Measurements from ENCODE around the gene ABCB11.

ABCB11 gene

DNA sequence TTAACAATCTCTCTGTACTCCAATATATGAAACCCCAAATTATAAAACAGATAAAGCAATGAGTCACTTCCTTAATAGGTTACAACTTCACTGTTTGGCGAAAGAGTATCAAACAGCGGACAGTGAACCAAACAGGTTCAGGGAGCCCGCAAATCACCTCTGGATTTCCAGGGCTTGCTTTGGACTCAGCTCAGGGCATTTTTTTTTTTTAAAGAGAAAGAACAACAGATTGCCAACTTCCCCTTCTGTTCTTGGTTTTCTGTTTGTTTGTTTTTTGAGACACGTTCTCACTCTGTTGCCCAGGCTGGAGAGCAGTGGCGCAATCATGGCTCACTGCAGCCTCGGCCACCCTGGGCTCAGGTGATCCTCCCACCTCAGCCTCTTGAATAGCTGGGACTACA lies 52.7 kb downstream of the ABCB11 start:
- DNase-seq (ENCODE audit: extremely low read depth in 1 of 2, low read depth in 1 of 2): no peak

DNA sequence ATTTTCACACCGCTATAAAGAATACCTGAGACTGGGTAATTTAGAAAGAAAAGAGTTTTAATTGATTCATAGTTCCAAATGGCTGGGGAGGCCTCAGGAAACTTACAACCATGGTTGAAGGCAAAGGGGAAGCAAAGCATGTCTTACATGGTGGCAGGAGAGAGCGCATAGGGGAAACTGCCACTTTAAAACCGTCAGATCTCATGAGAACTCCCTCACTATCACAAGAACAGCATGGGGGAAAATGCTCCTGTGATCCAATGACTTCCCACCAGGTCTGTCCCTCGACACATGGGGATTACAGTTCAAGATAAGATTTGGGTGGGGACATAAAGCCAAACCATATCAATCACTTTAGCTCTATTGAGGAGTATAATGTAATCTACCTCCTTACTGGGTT lies 53.5 kb downstream of the ABCB11 start:
- DNase-seq (ENCODE audit: extremely low read depth in 1 of 2, low read depth in 1 of 2): no peak

DNA sequence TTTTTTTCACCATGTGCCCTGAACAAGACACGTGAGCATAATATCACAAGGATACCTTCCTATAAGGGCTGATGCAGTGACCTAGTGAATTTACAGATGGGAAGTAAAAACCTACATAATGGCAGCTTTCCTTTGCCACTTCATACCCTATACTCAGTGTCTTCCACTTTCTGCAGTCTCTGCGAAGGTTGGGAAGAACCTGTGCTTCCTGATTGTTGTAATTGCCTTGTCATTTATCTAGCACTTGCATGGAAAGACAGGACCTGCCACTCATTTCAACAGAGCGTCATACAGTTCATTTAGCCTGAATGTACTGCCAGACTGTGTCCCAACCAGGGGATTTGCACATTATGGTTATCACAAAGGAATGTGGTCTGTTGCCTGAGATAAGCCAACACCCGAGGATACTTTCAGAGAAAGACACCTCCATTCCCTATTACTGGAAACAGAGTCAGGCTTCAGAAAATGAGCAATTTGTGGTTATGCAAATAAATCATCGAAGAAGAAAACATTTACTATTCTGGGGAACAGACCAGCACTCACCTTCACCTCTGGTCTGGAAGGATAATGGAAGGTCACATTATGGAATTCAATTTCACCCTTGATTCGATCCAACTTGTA lies 55.0 kb downstream of the ABCB11 start:
- no peak for DNase-seq (ENCODE audit: extremely low read depth in 1 of 2, low read depth in 1 of 2)

DNA sequence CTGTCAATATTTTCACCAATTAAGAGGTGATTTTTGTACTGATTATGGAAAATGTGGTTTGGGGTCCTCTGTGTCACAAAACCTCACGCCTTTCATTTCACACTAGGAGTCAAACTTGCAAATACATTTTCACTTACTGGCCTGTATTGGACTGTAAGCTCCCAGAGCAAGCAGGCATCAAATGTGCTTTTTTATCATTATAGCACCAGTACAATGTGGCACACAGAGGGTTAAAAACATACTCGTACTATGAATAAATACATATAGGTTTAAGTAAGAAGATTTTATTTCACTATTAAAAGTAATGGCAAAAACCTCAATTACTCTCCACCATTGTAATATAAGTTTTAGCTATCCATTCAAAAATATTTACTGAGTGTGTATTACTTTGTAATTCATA lies 56.7 kb downstream of the ABCB11 start:
- DNase-seq (ENCODE audit: extremely low read depth in 1 of 2, low read depth in 1 of 2): no peak

DNA sequence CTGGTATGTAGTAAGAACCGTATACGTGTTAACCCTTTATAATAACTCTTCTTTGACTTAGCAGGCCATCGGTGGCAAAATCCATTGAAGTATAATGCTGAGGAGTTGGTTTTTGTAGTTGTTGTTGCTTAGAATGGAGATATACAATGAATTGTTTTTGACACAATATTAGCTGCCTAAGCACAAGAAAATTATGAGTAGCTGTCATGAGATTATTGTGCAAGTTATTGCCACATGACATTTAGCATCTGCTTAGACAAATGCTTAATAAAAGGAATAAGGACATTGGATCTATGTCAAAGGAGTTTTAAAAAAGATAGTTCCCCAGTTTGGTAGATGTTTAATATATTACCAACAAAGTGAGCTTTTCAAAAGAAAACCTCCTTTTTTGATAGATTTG lies 59.9 kb downstream of the ABCB11 start:
- no peak for DNase-seq (ENCODE audit: extremely low read depth in 1 of 2, low read depth in 1 of 2)

DNA sequence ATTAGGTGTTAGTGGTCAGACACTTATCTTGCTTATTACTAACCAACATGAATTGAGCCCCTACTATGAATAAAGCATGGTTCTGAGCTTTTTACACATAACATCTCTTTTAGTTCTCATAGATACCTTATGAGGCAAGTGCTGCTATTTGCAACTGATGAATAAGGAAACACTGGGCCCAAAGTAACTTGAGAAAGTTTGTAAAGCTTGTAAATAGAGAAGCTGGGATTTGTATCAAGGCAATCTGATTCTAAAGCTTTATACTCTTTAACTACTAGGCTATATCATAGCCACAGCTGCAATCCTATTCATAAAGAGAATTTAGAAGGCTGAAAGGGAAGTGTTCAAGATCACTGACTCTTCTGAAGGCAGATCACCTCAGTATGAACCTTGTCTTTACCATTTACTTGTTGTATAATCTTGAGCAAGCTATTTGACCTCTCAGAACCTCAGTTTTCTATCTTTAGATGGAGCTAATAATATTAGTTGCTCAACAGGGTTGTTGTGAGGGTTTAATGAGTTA lies 60.4 kb downstream of the ABCB11 start:
- no peak for DNase-seq (ENCODE audit: extremely low read depth in 1 of 2, low read depth in 1 of 2)

DNA sequence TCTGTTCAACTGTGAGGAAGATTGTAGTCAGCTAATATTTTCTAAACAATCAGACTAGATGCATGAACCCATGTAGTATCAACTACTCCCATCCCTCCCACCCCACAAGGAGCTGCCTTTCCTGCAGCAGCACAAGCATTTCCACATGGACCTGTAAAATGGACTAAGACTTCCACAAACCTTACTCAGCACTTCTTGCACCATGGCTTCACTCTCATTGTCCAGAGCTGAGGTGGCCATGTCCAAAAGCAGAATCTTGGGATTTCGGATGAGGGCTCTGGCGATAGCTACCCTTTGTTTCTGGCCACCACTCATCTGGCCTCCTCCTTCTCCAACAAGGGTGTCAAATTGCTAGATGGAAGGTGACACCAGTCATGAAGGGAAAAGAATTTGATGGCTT lies 61.3 kb downstream of the ABCB11 start:
- no peak for DNase-seq (ENCODE audit: extremely low read depth in 1 of 2, low read depth in 1 of 2)

DNA sequence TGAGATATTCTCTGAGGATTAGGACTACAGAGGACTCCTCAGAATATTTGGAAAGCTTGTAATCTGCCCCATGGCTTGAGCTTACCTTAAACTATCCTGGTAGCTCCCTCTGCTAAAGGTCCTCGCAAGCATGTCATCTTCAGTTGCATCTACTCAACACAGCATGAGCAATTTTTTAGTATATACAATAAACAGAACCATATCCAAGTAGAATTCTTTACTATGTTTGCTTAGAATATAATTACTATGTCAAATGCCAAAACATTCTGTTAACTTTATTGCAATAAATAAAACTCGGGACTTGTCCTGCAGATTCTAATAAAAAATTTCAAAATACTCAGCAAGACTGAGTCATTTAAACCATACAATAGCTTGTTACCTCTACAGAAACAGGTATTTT lies 62.8 kb downstream of the ABCB11 start:
- no peak for DNase-seq (ENCODE audit: extremely low read depth in 1 of 2, low read depth in 1 of 2)

DNA sequence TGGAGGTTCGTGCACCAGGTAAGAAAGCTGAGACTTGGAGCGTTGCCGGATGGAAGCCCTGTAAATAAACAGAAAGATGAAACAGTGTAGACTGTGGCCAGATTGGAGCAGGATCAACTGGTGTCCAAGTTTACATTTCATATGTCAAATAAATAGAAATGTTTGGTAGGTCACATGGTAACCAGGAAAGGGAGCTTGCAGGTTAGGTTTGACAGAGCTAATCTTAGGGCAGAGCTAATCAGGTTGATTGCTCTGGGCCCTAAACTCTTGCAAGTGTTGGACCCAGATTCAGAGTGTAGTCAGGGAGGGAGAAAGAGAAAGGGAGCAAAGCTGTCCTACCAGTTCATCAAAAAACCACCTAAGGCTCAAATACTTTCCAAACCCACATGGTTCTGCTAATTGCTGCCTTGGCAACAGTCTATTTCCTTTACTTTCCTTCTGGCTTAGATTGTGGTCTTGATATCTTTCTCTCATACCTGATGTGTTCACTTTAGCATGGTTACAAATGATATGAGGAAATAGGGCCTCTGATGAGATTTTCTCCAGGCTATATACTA lies 66.8 kb downstream of the ABCB11 start:
- DNase-seq (ENCODE audit: extremely low read depth in 1 of 2, low read depth in 1 of 2): no peak

DNA sequence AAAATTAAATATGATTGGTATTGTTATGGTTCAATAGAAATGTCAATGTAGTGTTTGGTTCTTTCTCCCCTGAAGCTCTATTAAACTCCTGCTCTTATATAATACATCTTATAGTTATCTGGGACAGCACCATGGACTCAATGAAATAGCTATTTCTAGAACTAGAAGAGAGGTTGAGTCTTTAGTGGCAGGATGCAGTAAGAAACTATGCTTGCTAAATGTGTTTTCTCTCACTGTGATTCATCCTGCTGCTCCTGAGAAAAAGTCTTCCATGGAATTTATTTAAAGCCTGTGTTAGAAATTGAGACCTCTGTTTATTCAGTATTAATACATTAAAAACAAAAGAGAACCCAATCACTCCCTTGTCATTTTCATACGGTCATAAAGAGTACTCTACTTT lies 68.5 kb downstream of the ABCB11 start:
- no peak for DNase-seq (ENCODE audit: extremely low read depth in 1 of 2, low read depth in 1 of 2)

DNA sequence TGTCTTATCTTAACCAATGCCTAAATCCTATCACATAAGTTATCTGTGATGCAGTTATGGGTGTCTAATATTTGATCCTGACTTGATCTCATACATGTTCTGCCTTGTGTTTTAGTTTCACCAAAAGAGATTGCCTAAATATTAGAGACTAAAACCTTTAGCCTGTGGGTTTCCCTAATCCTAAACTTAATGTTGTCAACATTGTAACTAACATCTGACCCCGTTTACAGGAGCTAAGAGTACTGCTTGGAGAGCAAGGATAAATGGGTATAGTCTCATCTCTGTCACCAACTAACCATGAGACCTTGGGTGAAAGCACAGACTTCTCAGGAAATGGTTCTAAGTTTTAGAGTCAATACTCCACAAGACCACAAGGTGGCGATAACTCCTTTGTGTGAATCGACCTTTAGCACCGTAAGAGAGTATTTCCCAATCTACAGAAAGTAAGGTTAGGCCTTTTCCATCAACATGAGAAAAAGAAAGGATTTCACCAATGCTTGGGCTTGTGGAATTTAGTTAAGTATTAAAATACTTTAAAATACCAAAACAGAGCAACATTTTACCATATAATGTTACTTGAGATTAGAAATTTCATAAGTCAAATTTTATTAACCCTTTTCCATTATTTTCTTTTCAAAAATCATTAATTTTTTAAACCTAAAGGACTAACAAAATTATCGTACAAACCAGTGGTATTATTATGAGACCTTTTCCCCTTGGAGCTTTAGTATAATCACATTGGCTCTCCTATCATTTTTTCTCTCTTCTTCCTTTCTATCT lies 69.5 kb downstream of the ABCB11 start:
- DNase-seq (ENCODE audit: extremely low read depth in 1 of 2, low read depth in 1 of 2): no peak

DNA sequence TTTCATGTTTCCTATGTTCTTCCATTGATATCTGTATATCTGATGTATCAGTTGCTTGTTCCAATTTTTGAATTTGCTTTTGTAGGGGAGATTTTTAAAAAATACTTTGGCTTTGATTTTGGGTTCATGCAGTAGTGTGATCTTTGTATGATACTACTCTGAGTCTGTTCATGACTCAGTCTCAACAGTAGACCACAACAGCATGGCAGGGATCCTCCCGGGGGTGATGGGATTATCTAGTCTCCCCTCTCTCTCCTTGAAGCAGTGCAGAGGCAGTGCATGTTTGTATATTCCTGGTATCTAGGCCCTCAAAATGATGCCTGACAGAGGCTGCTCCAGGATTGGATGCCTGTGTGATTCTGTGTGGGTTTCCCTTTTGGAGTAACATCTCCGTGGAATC lies 74.7 kb downstream of the ABCB11 start:
- DNase-seq (ENCODE audit: extremely low read depth in 1 of 2, low read depth in 1 of 2): no peak

DNA sequence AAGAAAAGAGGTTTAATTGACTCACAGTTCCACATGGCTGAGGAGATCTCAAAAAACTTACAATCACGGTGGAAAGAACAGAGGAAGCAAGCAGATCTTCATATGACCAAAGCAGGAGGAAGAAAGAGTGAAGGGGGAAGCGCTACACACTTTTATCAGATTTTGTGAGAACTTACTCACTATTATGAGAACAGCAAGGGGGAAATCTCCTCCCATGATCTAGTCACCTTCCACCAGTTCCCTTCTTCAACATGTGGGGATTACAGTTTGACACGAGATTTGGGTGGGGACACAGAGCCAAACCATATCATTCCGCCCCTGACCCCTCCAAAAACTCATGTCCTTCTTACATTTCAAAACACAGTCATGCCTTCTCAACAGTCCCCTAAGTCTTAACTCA lies 75.8 kb downstream of the ABCB11 start:
- DNase-seq (ENCODE audit: extremely low read depth in 1 of 2, low read depth in 1 of 2): no peak

DNA sequence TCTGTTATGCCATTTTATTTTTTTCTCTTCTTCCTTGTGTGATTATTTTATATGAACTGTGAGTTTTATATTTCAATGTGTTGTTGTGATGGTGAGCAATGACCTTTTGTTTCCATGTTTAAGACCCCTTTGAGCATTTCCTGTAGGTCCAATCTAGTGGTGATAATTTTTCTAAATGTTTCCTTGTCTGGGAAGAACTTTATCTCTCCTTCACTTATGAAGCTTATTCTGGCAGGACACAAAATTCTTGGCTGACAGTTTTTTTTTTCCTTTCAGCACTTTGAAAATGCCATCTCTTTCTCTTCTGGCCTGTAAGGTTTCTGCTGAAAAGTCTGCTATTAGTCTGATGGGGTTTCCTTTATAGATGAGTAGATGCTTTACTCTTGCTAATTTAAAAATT lies 76.9 kb downstream of the ABCB11 start:
- DNase-seq (ENCODE audit: extremely low read depth in 1 of 2, low read depth in 1 of 2): no peak

DNA sequence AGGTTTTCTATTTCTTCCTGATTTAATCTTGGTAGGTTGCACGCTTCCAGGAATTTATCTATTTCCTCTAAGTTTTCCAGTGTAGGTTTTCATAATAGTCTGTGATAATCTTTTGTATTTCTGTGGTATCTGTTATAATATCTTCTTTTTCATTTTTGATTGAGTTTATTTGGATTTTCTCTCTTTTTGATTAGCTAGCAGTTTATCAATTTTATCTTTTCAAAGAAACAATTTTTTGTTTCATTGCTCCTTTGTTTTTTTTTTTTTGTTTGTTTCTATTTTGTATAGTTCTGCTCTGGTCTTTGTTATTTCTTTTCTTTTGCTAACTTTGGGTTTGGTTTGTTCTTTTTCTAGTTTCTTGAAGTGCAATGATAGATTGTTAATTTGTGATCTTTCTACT lies 78.7 kb downstream of the ABCB11 start:
- DNase-seq (ENCODE audit: extremely low read depth in 1 of 2, low read depth in 1 of 2): no peak

DNA sequence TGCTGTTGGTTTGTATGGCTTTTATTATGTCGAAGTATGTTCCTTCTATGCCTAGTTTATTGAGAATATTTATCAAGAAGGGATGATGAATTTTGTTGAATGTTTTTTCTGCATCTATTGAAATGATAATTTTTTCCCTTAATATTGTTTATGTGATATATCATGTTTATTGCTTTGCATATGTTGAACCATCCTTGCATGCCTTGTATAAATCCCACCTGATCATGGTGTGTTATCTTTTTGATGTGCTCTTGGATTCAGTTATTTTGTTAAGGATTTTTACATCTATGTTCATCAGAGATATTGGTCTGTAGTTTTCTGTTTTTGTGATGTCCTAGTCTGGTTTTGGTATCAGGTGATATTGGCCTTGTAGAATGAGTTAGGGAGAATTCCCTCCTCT lies 79.3 kb downstream of the ABCB11 start:
- no peak for DNase-seq (ENCODE audit: extremely low read depth in 1 of 2, low read depth in 1 of 2)

DNA sequence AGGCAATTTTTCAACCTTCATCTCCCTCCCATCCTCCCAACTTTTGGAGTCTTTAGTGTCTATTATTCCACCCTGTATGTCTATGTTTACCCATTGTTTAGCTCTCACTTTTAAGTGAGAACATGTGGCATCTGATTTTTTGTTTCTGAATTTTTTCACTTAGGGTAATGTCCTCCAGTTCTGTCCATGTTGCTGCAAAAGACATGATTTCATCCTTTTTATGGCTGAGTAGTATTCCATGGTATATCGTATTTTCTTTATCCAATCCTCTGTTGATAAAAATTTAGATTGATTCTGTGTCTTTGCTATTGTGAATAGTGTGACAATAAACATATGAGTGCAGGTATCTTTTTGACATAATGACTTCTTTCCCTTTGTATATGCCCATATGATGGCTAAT lies 81.8 kb downstream of the ABCB11 start:
- no peak for DNase-seq (ENCODE audit: extremely low read depth in 1 of 2, low read depth in 1 of 2)

DNA sequence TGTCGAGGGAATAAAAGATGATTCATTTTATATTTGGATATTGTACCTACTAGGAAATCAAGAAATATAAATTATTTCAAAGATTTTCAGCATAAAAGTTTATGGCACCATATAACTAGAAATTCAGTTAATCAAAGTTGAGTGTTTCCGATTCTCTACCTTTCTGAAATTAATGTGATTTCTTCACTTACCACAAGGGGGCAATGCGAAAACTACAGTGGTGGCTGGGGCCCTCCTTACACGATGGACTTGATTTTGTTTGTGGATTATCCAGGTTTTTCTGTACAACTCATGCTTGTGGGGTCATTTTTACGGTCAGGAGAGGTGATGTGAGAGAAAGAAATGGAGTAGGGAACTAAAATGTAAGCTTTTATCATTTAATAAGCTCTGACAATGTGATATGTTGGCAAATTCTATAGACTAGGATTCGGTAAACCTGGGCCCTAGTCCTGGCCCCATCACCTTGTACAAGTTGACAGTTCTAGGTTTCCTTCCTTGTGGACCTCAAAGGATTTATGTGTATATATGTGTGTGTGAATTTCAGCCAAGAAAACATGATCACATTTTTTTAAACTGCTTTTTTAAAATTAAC lies 82.4 kb downstream of the ABCB11 start:
- DNase-seq (ENCODE audit: extremely low read depth in 1 of 2, low read depth in 1 of 2): no peak

DNA sequence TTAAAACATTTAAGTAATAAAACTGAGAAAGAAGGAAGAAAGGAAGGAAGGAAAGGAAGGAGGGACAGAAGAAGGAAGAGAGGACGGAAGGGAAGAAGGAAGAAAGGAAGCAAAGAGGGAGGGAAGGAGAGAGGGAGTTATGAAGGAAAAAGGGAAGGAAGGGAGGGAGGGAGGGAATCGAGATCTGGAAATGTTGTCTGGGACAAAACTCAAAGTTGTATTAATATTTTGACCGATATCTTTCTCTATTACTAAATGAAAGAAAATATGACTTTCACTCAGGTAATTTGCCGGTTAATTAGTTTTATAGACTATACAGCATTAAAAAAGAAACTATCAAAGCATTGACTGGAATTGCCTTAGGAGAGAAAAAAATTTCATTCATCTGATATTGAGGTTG lies 85.6 kb downstream of the ABCB11 start:
- no peak for DNase-seq (ENCODE audit: extremely low read depth in 1 of 2, low read depth in 1 of 2)

DNA sequence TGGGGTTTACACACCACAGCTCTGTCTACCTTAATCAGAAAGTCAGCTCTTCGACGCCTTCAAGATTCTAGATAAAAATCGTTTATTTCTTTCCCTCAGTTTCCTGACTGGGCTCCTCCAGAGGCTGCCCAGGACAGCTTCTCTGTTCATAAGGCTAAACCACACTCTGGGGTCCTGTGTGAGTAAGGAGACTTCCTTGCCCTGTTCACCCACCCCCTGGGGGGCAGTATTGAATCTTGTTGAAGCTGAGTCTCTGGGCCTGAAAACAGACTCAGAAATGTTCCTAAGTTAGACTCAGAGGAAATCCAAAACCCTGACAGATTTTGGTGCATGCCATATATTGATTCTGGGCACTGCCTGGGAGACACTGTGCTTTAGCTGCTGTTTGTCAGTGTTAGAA lies 87.1 kb downstream of the ABCB11 start:
- DNase-seq (ENCODE audit: extremely low read depth in 1 of 2, low read depth in 1 of 2): no peak

DNA sequence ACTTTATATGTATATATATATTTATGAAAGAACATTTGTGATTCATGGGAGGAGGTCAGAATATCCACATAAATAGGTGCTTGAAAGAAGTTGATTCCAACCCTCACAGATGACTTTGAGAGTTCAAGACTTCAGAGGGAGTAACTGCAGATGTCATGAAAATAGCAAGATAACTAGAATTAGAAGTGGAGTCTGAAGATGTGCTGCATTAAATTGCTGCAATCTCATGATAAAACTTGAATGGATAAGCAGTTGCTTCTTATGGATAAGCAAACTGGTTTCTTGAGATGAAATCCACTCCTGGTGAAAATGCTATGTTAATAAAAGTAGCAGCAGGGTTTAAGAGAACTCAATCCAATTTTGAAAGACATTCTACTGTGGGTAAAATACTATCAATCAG lies 89.8 kb downstream of the ABCB11 start:
- no peak for DNase-seq (ENCODE audit: extremely low read depth in 1 of 2, low read depth in 1 of 2)

DNA sequence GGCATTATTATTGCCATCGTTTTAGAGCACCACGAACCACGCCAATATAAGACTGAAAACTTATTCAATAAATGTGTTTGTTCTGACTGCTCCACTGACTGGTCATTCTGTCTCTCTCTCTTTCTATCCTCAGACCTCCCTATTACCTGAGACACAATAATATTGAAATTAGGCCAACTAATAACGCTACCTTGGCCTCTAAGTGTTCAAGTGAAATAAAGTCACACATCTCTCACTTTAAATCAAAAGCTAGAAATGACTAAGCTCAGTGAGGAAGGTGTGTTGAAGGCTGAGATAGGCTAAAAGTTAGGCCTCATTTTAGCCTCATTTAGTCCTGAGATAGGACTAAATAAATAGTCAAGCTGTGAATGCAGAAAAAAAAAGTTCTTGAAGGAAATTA lies 91.2 kb downstream of the ABCB11 start:
- DNase-seq (ENCODE audit: extremely low read depth in 1 of 2, low read depth in 1 of 2): no peak
